ENCODE measurements around the gene ADAMTS12.

ADAMTS12 gene

DNA sequence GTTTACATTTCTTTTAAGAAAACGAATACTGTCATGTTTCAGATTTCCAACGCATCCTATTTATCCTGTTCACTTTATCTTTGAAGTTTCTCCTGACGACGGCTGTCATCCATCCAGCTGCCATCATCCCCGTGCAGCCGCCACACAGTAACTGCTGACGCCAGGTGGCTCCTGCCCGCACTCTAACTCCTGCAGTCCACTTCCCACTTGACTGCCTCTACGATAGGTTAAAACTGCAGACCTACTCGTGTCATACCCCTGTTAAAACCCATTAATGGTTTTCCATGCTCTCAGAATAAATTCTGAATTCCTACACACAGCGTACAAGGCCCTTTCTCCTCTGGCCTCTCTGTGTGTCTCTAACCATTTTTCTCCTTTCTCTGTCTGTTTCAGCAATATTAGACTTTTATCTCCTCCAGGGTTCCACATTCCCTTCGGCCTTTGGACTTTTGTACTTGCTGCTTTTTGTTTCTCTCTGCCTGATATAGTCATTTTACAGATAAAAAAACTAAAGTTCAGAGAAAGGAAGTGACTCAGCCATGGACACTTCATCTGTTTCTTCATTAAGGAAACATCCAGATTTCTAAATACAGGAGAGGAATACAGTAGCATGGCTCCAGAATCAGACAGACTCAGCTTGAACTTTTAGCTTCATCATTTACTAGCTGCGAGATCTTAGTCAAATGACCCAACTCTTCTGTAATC lies 84.9 kb downstream of the ADAMTS12 start:
- DNase-seq = no peak

GRCh38 chr5:33801292-33801691 lies 90.5 kb downstream of the ADAMTS12 start:
- no peak for DNase-seq

DNA sequence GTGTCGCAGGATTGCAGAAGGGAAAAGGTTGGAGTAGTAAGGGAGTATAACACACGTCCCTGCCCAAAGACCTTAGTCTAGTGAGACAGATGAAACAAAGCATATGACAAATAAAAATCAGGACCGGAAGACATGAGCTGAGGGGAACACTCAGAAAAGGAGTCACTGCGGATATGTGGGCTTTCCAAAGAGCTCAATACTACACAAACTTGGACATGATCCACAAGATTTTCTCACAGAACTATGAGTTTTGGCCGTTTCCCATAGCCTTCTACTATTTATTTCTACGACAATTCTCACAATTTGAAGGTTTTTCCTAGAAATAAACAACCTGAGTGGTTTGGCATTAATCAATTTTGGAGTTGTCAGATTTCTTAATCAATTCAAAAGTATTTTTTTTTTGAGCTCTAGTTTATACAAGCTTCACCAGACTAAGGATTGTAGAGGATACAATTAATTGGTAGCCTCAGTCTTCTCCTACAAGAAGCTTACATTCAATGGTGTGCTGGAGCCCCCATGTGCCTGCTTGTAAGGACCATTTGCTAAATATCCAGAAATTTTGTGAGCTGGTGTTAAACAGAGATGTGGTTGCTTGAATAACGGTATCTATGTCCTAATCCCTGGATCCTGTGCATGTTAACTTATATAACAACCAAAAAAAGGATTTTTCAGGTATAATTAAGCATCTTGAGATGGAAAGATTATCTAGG lies 91.4 kb downstream of the ADAMTS12 start:
- no peak for DNase-seq

GRCh38 chr5:33795496-33795895 lies 96.3 kb downstream of the ADAMTS12 start:
- no peak for DNase-seq

- no peak for DNase-seq
These were observed 97.1 kb downstream of the ADAMTS12 start for GRCh38 chr5:33794550-33795181.

DNA sequence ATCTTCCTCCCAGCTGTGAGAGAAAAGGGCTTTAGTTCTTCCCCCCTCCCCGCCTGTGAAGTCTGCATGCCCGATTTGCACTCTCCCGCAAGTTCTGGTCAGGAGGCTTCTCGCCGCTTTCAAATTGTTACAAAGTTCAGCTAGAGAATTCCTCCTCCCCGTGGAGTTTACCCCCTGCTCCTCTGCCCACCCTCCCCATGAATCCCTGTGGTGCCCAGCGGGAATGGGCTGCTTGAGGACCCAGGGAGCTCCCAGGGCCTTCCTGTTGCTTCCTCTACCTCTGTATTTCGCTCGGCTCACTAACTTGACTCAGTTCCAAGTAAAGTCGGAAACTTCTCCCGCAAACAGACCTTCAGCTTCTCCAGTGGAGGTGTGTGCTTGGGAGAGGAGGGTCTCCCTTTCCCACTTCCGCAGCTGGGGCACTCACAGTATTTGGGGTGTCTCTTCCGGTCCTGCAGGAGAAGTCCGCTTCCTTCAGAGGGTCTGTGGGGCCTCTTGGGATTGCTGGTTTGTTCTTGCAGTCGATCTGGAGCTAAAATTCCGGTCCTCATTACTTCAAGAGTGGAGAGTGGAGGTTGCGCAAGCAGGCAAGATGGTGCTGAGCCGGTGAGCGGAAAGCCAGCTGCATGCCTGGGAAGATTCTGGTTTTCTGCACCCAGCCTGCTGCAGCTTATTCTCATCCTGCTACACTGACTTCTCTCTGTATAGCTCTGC lies 97.8 kb downstream of the ADAMTS12 start:
- no peak for DNase-seq

DNA sequence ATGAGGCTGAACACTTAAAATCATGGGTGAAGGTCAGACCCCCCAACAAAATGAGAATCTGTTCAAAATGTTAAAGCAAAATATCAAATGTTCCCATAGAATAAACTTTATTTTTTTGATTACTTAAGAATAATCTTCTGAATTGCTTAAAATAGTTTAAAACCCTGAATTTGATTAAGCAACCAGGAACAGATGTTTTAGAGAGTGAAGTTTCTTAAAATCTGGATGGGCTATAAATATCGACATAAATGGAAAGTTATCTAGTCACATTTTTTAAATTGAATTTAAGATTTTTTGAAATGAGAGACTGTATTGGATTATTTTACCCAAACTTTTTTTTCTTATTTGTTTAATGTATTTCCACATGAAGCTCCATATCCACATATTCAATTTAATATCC lies 98.5 kb downstream of the ADAMTS12 start:
- no peak for DNase-seq

- DNase-seq = no peak
These were observed 99.2 kb downstream of the ADAMTS12 start for GRCh38 chr5:33792559-33792958.

GRCh38 chr5:33789567-33789957 lies 102.2 kb downstream of the ADAMTS12 start:
- no peak for DNase-seq

DNA sequence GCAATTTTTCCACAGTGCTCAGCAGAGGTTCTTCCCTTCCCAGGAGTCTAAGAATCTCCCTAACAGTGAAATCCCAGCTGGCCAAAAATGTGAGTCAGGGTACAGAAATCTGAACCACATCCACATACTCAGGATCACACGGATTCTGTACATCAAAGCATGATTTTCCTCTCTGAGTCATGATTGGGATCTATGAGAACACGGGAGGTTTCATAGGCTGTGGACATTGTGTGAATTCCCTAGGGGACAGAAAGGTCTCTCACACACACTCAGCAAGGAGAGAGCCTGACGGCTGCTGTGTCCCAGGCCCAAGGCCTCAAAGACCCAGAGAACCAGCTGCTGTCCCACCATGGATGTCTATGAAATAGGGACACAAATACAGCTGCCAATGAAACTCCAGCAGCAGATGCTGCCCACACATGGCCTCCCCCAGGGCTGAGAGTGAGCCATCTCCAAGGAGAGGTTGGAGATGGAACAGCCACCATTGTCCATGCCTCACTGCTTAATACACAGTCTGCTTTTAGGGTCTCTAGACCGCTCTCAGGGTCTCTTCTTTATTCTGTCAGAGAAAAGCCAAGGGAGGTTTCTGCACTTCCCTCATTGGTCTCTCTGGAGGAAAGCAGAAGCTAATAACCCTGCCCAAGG lies 102.7 kb downstream of the ADAMTS12 start:
- no peak for DNase-seq

- no peak for DNase-seq
These were observed 106.2 kb downstream of the ADAMTS12 start for GRCh38 chr5:33785571-33785970.

- DNase-seq = no peak
These were observed 110.5 kb downstream of the ADAMTS12 start for GRCh38 chr5:33781286-33781685.

- DNase-seq = no peak
These were observed 115.6 kb downstream of the ADAMTS12 start for GRCh38 chr5:33776151-33776660.

- no peak for DNase-seq
These were observed 117.4 kb downstream of the ADAMTS12 start for GRCh38 chr5:33774341-33774740.

GRCh38 chr5:33772380-33772897 lies 119.4 kb downstream of the ADAMTS12 start:
- DNase-seq = no peak

GRCh38 chr5:33769968-33770367 lies 121.8 kb downstream of the ADAMTS12 start:
- DNase-seq = no peak

- no peak for DNase-seq
These were observed 122.6 kb downstream of the ADAMTS12 start for GRCh38 chr5:33769196-33769595.

DNA sequence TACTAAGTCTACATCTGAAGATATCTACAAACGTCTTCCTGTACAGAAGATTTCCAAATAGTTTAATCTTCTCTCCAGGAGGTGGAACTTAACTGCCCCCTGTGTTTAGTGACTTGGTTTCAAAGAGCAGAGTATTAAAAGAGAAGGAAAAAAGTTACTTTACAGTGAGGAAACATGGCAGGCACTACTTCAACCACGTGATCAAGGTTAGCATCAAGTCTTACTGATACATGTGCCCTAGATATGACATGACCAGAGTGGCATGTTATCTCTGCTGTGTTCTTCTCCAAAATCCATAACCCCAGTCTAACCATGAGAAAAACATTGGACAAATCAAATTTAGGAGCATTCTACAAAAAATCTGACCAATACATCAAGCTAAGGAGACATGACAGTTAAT lies 125.8 kb downstream of the ADAMTS12 start:
- DNase-seq = no peak

DNA sequence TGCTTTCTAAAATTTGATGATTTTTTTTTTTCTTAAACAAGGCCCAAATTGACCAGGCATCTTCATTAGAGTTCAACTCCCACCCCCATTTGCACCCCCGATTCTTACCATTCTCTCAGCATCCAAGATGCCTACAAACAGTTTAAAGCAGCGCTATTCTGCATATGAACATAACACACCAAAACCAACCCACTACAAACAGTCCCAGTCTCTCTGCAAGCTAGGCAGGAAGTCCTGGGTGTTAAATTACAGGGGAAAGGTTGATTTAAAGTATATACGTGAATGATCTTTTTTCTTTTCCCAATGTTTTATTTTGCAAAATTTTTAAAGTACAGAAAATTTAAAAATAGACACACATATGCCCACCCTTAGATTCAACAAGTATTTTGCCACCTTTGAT lies 127.0 kb downstream of the ADAMTS12 start:
- DNase-seq = no peak

GRCh38 chr5:33763435-33763834 lies 128.4 kb downstream of the ADAMTS12 start:
- DNase-seq = no peak

DNA sequence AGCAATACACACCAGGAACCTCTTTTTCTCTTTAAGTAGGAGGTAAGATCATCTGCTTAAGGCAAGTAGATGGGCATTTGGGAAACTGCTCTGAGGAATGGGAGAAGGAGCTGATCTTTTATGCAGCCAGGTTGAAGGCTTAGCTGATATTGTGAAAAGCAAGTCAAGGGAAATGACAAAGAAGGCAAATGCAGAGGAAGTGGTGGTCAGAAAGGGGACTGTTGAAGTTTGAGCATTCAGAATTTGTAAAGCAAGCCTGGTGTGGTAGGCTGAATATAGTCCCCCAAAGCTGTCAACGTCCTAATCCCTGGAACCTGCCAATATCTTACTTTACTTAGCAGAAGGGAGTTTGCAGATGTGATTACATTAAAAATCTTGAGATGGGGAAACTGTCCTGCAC lies 128.9 kb downstream of the ADAMTS12 start:
- no peak for DNase-seq

GRCh38 chr5:33761139-33761538 lies 130.7 kb downstream of the ADAMTS12 start:
- no peak for DNase-seq
